Fibroblast of lung (primary cell): ENCODE data around the gene PKD1L1. TPM values are rescaled to one million over a fixed set of nuclear protein-coding genes. Genes with fewer than 3 reads are reported as not detected.

Source experiments
- DNase-seq, 2 donors: peaks; one replicate each; pipeline versions ENCODE4 v3.0.0 to v3.0.0-alpha.2; 2010; ENCODE audit warnings: low read depth in 2 of 2
- H2AFZ ChIP-seq: 2 replicates; pipeline ENCODE4 v1.5.1; 2012; ENCODE audit warnings: low read length, control low read depth, inconsistent platforms
- H3K27ac ChIP-seq: 2 replicates; pipeline ENCODE4 v1.5.1; 2011; ENCODE audit warnings: low read length, control low read depth; ENCODE audit not compliant: insufficient read depth
- H3K27me3 ChIP-seq: 2 replicates; pipeline ENCODE4 v1.5.1; 2011; ENCODE audit warnings: mild to moderate bottlenecking, low read length; ENCODE audit not compliant: control insufficient read depth, insufficient read depth
- H3K36me3 ChIP-seq: 2 replicates; pipeline ENCODE4 v1.5.1; 2011; ENCODE audit warnings: low read length; ENCODE audit not compliant: control insufficient read depth, insufficient read depth
- H3K4me1 ChIP-seq: 2 replicates; pipeline ENCODE4 v1.5.1; 2011; ENCODE audit warnings: low read length; ENCODE audit not compliant: control insufficient read depth, insufficient read depth; ENCODE audit errors: extremely low read depth
- H3K4me2 ChIP-seq: 2 replicates; pipeline ENCODE4 v1.5.1; 2011; ENCODE audit warnings: low read length, control low read depth; ENCODE audit not compliant: insufficient read depth; ENCODE audit errors: extremely low read depth
- H3K4me3 ChIP-seq, 4 experiments: fragments of 200-600 bp in 1 of 4; sonication (generic) in 1 of 4; replicated peaks in 1 of 4; 2 replicates each; pipeline ENCODE4 v1.5.1; 2011 to 2016; ENCODE audit warnings: low read length in 4 of 4, low read depth in 3 of 4, mild to moderate bottlenecking in 3 of 4, control low read depth in 2 of 4, inconsistent platforms in 1 of 4, mixed read lengths in 1 of 4; ENCODE audit not compliant: insufficient read depth in 1 of 4; ENCODE audit errors: control extremely low read depth in 1 of 4
- H3K79me2 ChIP-seq: 2 replicates; pipeline ENCODE4 v1.5.1; 2012; ENCODE audit warnings: mild to moderate bottlenecking, low read length, inconsistent platforms; ENCODE audit not compliant: control insufficient read depth, insufficient read depth
- H3K9ac ChIP-seq: 2 replicates; pipeline ENCODE4 v1.5.1; 2011; ENCODE audit warnings: mild to moderate bottlenecking, low read length, control low read depth; ENCODE audit not compliant: insufficient read depth
- H3K9me3 ChIP-seq: 2 replicates; pipeline ENCODE4 v1.5.1; 2012; ENCODE audit warnings: low read depth, low read length; ENCODE audit not compliant: control insufficient read depth, insufficient read depth
- H4K20me1 ChIP-seq: 2 replicates; pipeline ENCODE4 v1.5.1; 2011; ENCODE audit warnings: low read length; ENCODE audit not compliant: control insufficient read depth, insufficient read depth; ENCODE audit errors: extremely low read depth
- CTCF ChIP-seq, 2 donors: IDR thresholded peaks in 1 of 2; conservative IDR thresholded peaks in 1 of 2; 1 replicate in 1 of 2; 2 replicates in 1 of 2; pipeline ENCODE4 v1.5.1; 2011 to 2012; ENCODE audit warnings: low read length in 2 of 2, control low read depth in 1 of 2, inconsistent platforms in 1 of 2, low read depth in 1 of 2, mild to moderate bottlenecking in 1 of 2
- EZH2 ChIP-seq: IDR thresholded peaks from 2 replicates; pipeline ENCODE4 v1.5.1; 2012; ENCODE audit warnings: low read length, control low read depth, mild to moderate bottlenecking; ENCODE audit errors: missing control alignments
- polyA plus RNA-seq, 2 donors: library from polyadenylated mRNA; depleted of rRNA in 1 of 2; stranded (reverse) in 1 of 2; unstranded in 1 of 2; fragments of >200 nt; gene quantifications; 2 replicates each; pipeline ENCODE4 v1.2.1, GENCODE V29; 2011 to 2012; ENCODE audit warnings: missing spikeins in 1 of 2
- total RNA-seq: library from RNA; depleted of rRNA; stranded (reverse); fragments of >200 nt; gene quantifications from 2 replicates; pipeline ENCODE4 v1.2.1, GENCODE V29; 2014

The PKD1L1 gene
- total and polyA plus RNA-seq, 2 donors (not counting 1 experiment from before 2014, with no cell fraction given) = under 0.01 to 0.12 TPM

GRCh38 chr7:47827351-47827756 is 120.9 kb downstream of the PKD1L1 start:
- Histone ChIP-seq H3K27ac (no peak overlapping the region), H3K4me1 (no peaks in the 10 kb centered on the region), H3K79me2 (no peaks in the 10 kb centered on the region), H3K36me3 (no peaks in the 10 kb centered on the region), H3K4me3 (no peak overlapping the region), H3K4me2 (no peak overlapping the region), H2AFZ (no peak overlapping the region), H3K27me3 (peaks cover 2% of the 10 kb centered on the region), H3K9ac (no peak overlapping the region), H4K20me1 (no peaks in the 10 kb centered on the region), H3K9me3 (no peaks in the 10 kb centered on the region)
- DNase-seq = no peak
- no peak for TF ChIP-seq CTCF (conservative IDR thresholded peaks at IDR 0.05 in 1 of 2, IDR thresholded peaks at IDR 0.05 in 1 of 2; ENCODE audit: low read depth in 1 of 2, low read length in 2 of 2)
- TF ChIP-seq EZH2 = no peak

DNA sequence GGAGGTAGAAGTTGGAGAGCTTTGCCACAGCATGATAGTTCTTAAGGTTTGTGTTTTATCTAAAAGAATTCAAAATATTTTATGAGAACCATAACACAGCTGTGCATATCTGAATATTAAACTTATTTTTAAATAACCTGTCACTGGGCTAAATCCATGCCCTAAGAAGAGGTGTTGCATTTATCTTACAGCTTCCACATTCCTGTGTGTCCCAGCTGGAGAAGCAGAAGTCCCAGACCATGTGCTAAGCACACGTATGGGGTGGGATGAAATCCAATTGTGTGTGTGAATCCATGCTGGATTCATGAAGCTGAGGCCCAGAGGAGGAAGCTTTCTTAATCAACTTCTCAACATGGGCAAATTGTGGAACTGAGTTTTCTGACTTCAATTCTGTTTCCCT is 121.5 kb downstream of the PKD1L1 start:
- Histone ChIP-seq H3K27me3 (peaks cover 2% of the 10 kb centered on the region), H3K9ac (no peak overlapping the region), H3K4me3 (no peak overlapping the region), H3K36me3 (no peaks in the 10 kb centered on the region), H4K20me1 (no peaks in the 10 kb centered on the region), H3K4me2 (no peak overlapping the region), H2AFZ (no peak overlapping the region), H3K4me1 (no peaks in the 10 kb centered on the region), H3K9me3 (no peaks in the 10 kb centered on the region), H3K27ac (no peak overlapping the region), H3K79me2 (no peaks in the 10 kb centered on the region)
- DNase-seq = peak in 1 of 2 donors; percentile 62
- TF ChIP-seq CTCF (conservative IDR thresholded peaks at IDR 0.05 in 1 of 2, IDR thresholded peaks at IDR 0.05 in 1 of 2; ENCODE audit: low read depth in 1 of 2, low read length in 2 of 2) (no peak), EZH2 (no peak)

- H3K79me2 ChIP-seq = no peaks in the 10 kb centered on the region
Observed at GRCh38 chr7:47819607-47819920, 128.7 kb downstream of the PKD1L1 start.

More at GRCh38 chr7:47819607-47819920, 128.7 kb downstream of the PKD1L1 start:
- H3K4me2 ChIP-seq = no peak overlapping the region
- H3K9ac ChIP-seq = no peak overlapping the region
- no peak overlapping the region for H3K4me3 ChIP-seq
- DNase-seq = no peak
- no peak overlapping the region for H3K27ac ChIP-seq
- no peak for TF ChIP-seq EZH2
- TF ChIP-seq CTCF (conservative IDR thresholded peaks at IDR 0.05 in 1 of 2, IDR thresholded peaks at IDR 0.05 in 1 of 2; ENCODE audit: low read depth in 1 of 2, low read length in 2 of 2) = no peak
- no peak overlapping the region for H2AFZ ChIP-seq
- no peaks in the 10 kb centered on the region for H3K4me1 ChIP-seq
- H3K27me3 ChIP-seq = no peaks in the 10 kb centered on the region
- H3K9me3 ChIP-seq = no peaks in the 10 kb centered on the region
- H4K20me1 ChIP-seq = no peaks in the 10 kb centered on the region
- H3K36me3 ChIP-seq = no peaks in the 10 kb centered on the region
